BLaER1 treated with 17β-estradiol and CSF1 and Interleukin-3, amounts not matched to agents 10 nM and 100 nM (cell line): ENCODE measurements around the gene SLCO4A1.
A peak's percentile ranks its signal among the peaks of the same experiment; 100 is the strongest.

Source experiments
- H3K27ac ChIP-seq, 11 experiments: shearing (Covaris generic); formaldehyde crosslinking; 2 replicates each; pipeline ENCODE4 v1.8.1; 2022
- H3K27me3 ChIP-seq, 11 experiments: shearing (Covaris generic); formaldehyde crosslinking; 2 replicates each; pipeline ENCODE4 v1.8.1; 2022
- H3K36me3 ChIP-seq, 11 experiments: shearing (Covaris generic); formaldehyde crosslinking; 2 replicates each; pipeline ENCODE4 v1.8.1; 2022
- H3K4me1 ChIP-seq, 10 experiments: shearing (Covaris generic); formaldehyde crosslinking; 2 replicates each; pipeline ENCODE4 v1.8.1; 2022
- H3K4me2 ChIP-seq, 11 experiments: shearing (Covaris generic); formaldehyde crosslinking; 2 replicates each; pipeline ENCODE4 v1.8.1; 2022
- H3K4me3 ChIP-seq, 10 experiments: shearing (Covaris generic); formaldehyde crosslinking; 2 replicates each; pipeline ENCODE4 v1.8.1; 2022
- H3K9ac ChIP-seq, 11 experiments: shearing (Covaris generic); formaldehyde crosslinking; 2 replicates each; pipeline ENCODE4 v1.8.1; 2022
- H3K9me3 ChIP-seq, 11 experiments: shearing (Covaris generic); formaldehyde crosslinking; replicated peaks in 1 of 11; 2 replicates each; pipeline ENCODE4 v1.8.1; 2022
- H4K20me1 ChIP-seq, 11 experiments: shearing (Covaris generic); formaldehyde crosslinking; 2 replicates each; pipeline ENCODE4 v1.8.1; 2022
- Cebpa-rat ChIP-seq, 11 experiments: shearing (Covaris generic); IDR thresholded peaks; 2 replicates each; pipeline ENCODE4 v1.8.1; 2022

The SLCO4A1 gene

GRCh38 chr20:62685781-62686555, 43.7 kb downstream of the SLCO4A1 start:
- no peaks in the 10 kb centered on the region for H3K36me3 ChIP-seq
- peaks cover 67 to 74% (median 70%) of the 10 kb centered on the region in 10 experiments for H3K4me1 ChIP-seq
- peaks cover 0 to 11% (median 0%) of the 10 kb centered on the region in 11 experiments; a peak in 2 of 22 replicates for H4K20me1 ChIP-seq
- peaks cover 0 to 22% (median 0%) of the 10 kb centered on the region in 11 experiments; a peak in 9 of 22 replicates for H3K27me3 ChIP-seq
- no peak for TF ChIP-seq Cebpa-rat (IDR thresholded peaks at IDR 0.05)
- H3K9me3 ChIP-seq = peaks cover 0 to 3% (median under 1%) of the 10 kb centered on the region in 11 experiments; a peak in 16 of 22 replicates
- peak overlapping the region in 2 of 10 experiments; percentile 16 to 20; a peak in 4 of 20 replicates for H3K4me3 ChIP-seq
- H3K27ac ChIP-seq = peak overlapping the region in 4 of 11 experiments; percentile 18 to 59 (median 24); a peak in 4 of 22 replicates
- peak overlapping the region; percentile 73 to 98 (median 87) for H3K4me2 ChIP-seq
- peak overlapping the region in 6 of 11 experiments; percentile 3 to 37 (median 22); a peak in 7 of 22 replicates for H3K9ac ChIP-seq

GRCh38 chr20:62686869-62687830, 44.8 kb downstream of the SLCO4A1 start:
- Histone ChIP-seq H3K27ac (peak overlapping the region in 5 of 11 experiments; percentile 7 to 59 (median 21); a peak in 6 of 22 replicates), H3K27me3 (peaks cover 0 to 34% (median 0%) of the 10 kb centered on the region in 11 experiments; a peak in 9 of 22 replicates), H3K4me1 (peaks cover 79 to 83% (median 82%) of the 10 kb centered on the region in 10 experiments), H4K20me1 (peaks cover 0 to 11% (median 0%) of the 10 kb centered on the region in 11 experiments; a peak in 2 of 22 replicates), H3K4me3 (no peak overlapping the region; a peak in 3 of 20 replicates), H3K36me3 (no peaks in the 10 kb centered on the region), H3K9ac (peak overlapping the region in 5 of 11 experiments; percentile 3 to 37 (median 18); a peak in 6 of 22 replicates), H3K9me3 (no peaks in the 10 kb centered on the region), H3K4me2 (peak overlapping the region; percentile 73 to 98 (median 87))
- TF ChIP-seq Cebpa-rat (IDR thresholded peaks at IDR 0.05) = no peak

GRCh38 chr20:62688083-62688482, 45.8 kb downstream of the SLCO4A1 start:
- H3K36me3 ChIP-seq = no peaks in the 10 kb centered on the region
- H4K20me1 ChIP-seq = peaks cover 0 to 11% (median 0%) of the 10 kb centered on the region in 11 experiments; a peak in 2 of 22 replicates
- H3K27ac ChIP-seq = no peak overlapping the region
- H3K4me3 ChIP-seq = no peak overlapping the region; a peak in 1 of 20 replicates
- peaks cover 87 to 92% (median 91%) of the 10 kb centered on the region in 10 experiments for H3K4me1 ChIP-seq
- H3K4me2 ChIP-seq = peak overlapping the region; percentile 64 to 98 (median 86)
- no peaks in the 10 kb centered on the region for H3K9me3 ChIP-seq
- no peak for TF ChIP-seq Cebpa-rat (IDR thresholded peaks at IDR 0.05)
- H3K27me3 ChIP-seq = peaks cover 0 to 43% (median 0%) of the 10 kb centered on the region in 11 experiments; a peak in 9 of 22 replicates
- H3K9ac ChIP-seq = peak overlapping the region in 3 of 11 experiments; percentile 16 to 56 (median 44); a peak in 2 of 22 replicates

- Histone ChIP-seq H3K27ac (no peak overlapping the region; a peak in 1 of 22 replicates), H4K20me1 (peaks cover 0 to 11% (median 0%) of the 10 kb centered on the region in 11 experiments; a peak in 2 of 22 replicates), H3K9me3 (no peaks in the 10 kb centered on the region), H3K4me3 (no peak overlapping the region), H3K36me3 (no peaks in the 10 kb centered on the region), H3K4me1 (peaks cover 92 to 100% (median 99%) of the 10 kb centered on the region in 10 experiments), H3K4me2 (peak overlapping the region; percentile 64 to 98 (median 86)), H3K9ac (peak overlapping the region in 6 of 11 experiments; percentile 16 to 62 (median 35); a peak in 7 of 22 replicates), H3K27me3 (peaks cover 0 to 52% (median 0%) of the 10 kb centered on the region in 11 experiments; a peak in 9 of 22 replicates)
- TF ChIP-seq Cebpa-rat (IDR thresholded peaks at IDR 0.05) = no peak
Measured at GRCh38 chr20:62688855-62689460, 46.7 kb downstream of the SLCO4A1 start.

- Histone ChIP-seq H3K9ac (peak overlapping the region in 5 of 11 experiments; percentile 16 to 62 (median 44); a peak in 5 of 22 replicates), H3K9me3 (no peaks in the 10 kb centered on the region), H3K36me3 (no peaks in the 10 kb centered on the region), H4K20me1 (peaks cover 0 to 11% (median 0%) of the 10 kb centered on the region in 11 experiments; a peak in 2 of 22 replicates), H3K4me1 (peaks cover 84 to 100% (median 99%) of the 10 kb centered on the region in 10 experiments), H3K4me2 (peak overlapping the region; percentile 64 to 98 (median 86)), H3K4me3 (peak overlapping the region in 1 of 10 experiments; percentile 2; a peak in 3 of 20 replicates), H3K27ac (peak overlapping the region in 2 of 11 experiments; percentile 1 to 12; a peak in 2 of 22 replicates), H3K27me3 (peaks cover 0 to 56% (median 0%) of the 10 kb centered on the region in 11 experiments; a peak in 9 of 22 replicates)
- no peak for TF ChIP-seq Cebpa-rat (IDR thresholded peaks at IDR 0.05)
Measured at GRCh38 chr20:62689861-62690260, 47.6 kb downstream of the SLCO4A1 start.

- Histone ChIP-seq H4K20me1 (peaks cover 0 to 11% (median 0%) of the 10 kb centered on the region in 11 experiments; a peak in 2 of 22 replicates), H3K9me3 (no peaks in the 10 kb centered on the region), H3K36me3 (no peaks in the 10 kb centered on the region), H3K27ac (peak overlapping the region in 3 of 11 experiments; percentile 43 to 52 (median 46); a peak in 4 of 22 replicates), H3K4me3 (peak overlapping the region in 1 of 10 experiments; percentile 2; a peak in 3 of 20 replicates), H3K4me1 (peaks cover 81 to 100% (median 98%) of the 10 kb centered on the region in 10 experiments), H3K4me2 (peak overlapping the region; percentile 64 to 98 (median 86)), H3K9ac (peak overlapping the region in 5 of 11 experiments; percentile 23 to 62 (median 50); a peak in 6 of 22 replicates), H3K27me3 (peaks cover 0 to 56% (median 0%) of the 10 kb centered on the region in 11 experiments; a peak in 9 of 22 replicates)
- TF ChIP-seq Cebpa-rat (IDR thresholded peaks at IDR 0.05) = no peak
Measured at GRCh38 chr20:62690261-62690820, 48.0 kb downstream of the SLCO4A1 start.

GRCh38 chr20:62691487-62691886, 49.2 kb downstream of the SLCO4A1 start:
- no peaks in the 10 kb centered on the region for H3K36me3 ChIP-seq
- H3K4me1 ChIP-seq = peaks cover 69 to 100% (median 89%) of the 10 kb centered on the region in 10 experiments
- H3K27ac ChIP-seq = peak overlapping the region in 6 of 11 experiments; percentile 5 to 52 (median 38); a peak in 8 of 22 replicates
- H3K4me2 ChIP-seq = peak overlapping the region; percentile 64 to 98 (median 86)
- H3K9me3 ChIP-seq = no peaks in the 10 kb centered on the region
- H3K27me3 ChIP-seq = peaks cover 0 to 56% (median 0%) of the 10 kb centered on the region in 11 experiments; a peak in 9 of 22 replicates
- no peak for TF ChIP-seq Cebpa-rat (IDR thresholded peaks at IDR 0.05)
- H4K20me1 ChIP-seq = peaks cover 0 to 11% (median 0%) of the 10 kb centered on the region in 11 experiments; a peak in 2 of 22 replicates
- H3K4me3 ChIP-seq = peak overlapping the region in 1 of 10 experiments; percentile 4; a peak in 2 of 20 replicates
- H3K9ac ChIP-seq = peak overlapping the region in 4 of 11 experiments; percentile 26 to 50 (median 42); a peak in 6 of 22 replicates
